HCT116 (cell line): Measurements from ENCODE around the gene ALK.

Experiments
- CBX3 ChIP-seq: IDR thresholded peaks from 2 replicates; pipeline ENCODE4 v1.6.1; 2012; ENCODE audit warnings: low read depth
- EZH2 ChIP-seq: fragments of 200-600 bp; sonication (generic); IDR thresholded peaks from 2 replicates; pipeline ENCODE4 v1.6.1; 2017; ENCODE audit warnings: antibody characterized with exemption, mixed run types
- FOSL1 ChIP-seq: IDR thresholded peaks from 2 replicates; pipeline ENCODE4 v1.6.1; 2012; ENCODE audit warnings: low read depth
- MAX ChIP-seq: IDR thresholded peaks from 2 replicates; pipeline ENCODE4 v1.6.1; 2012
- POLR2A ChIP-seq: IDR thresholded peaks from 2 replicates; pipeline ENCODE4 v1.7.0; 2011; ENCODE audit warnings: borderline replicate concordance; ENCODE audit not compliant: insufficient read depth, insufficient read length; ENCODE audit errors: extremely low read depth
- POLR2AphosphoS5 ChIP-seq: IDR thresholded peaks from 2 replicates; pipeline ENCODE4 v1.6.1; 2011; ENCODE audit warnings: mild to moderate bottlenecking, low read depth, low read length, moderate library complexity
- TF ChIP-seq, protein P1 (sequence below), 3 experiments: fragments of 200-600 bp in 1 of 3; sonication (generic) in 1 of 3; IDR thresholded peaks in 2 of 3; conservative IDR thresholded peaks in 1 of 3; 2 replicates each; pipeline ENCODE4 v1.5.1; 2012 to 2017; ENCODE audit warnings: low read depth in 2 of 3, low read length in 2 of 3, antibody characterized with exemption in 1 of 3, borderline replicate concordance in 1 of 3, control low read depth in 1 of 3, mild to moderate bottlenecking in 1 of 3, mixed read lengths in 1 of 3, mixed run types in 1 of 3, moderate library complexity in 1 of 3; ENCODE audit not compliant: insufficient read depth in 1 of 3

DNA sequence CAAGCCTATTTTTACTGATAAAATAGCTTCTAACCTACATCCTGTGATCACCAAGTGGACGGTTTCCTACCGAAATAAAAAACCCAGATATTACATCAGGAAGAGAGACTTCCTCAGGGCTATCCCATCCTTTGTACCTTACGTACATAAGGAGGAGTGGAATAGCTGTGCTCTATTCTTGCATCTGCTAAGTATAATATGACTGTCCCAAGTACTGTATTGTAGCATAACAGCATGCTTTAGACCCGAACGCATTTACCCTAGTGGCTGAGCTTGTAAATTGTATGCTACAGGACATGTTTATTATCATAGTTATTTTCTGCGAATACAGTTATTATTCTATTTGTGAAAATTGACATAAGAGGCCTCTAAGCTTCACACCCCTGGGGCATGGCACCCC, 503.8 kb downstream of the ALK start:
- TF ChIP-seq POLR2AphosphoS5 (no peak), MAX (no peak), CBX3 (no peak), FOSL1 (no peak), EZH2 (no peak), POLR2A (no peak)
- TF ChIP-seq, protein P1, sequence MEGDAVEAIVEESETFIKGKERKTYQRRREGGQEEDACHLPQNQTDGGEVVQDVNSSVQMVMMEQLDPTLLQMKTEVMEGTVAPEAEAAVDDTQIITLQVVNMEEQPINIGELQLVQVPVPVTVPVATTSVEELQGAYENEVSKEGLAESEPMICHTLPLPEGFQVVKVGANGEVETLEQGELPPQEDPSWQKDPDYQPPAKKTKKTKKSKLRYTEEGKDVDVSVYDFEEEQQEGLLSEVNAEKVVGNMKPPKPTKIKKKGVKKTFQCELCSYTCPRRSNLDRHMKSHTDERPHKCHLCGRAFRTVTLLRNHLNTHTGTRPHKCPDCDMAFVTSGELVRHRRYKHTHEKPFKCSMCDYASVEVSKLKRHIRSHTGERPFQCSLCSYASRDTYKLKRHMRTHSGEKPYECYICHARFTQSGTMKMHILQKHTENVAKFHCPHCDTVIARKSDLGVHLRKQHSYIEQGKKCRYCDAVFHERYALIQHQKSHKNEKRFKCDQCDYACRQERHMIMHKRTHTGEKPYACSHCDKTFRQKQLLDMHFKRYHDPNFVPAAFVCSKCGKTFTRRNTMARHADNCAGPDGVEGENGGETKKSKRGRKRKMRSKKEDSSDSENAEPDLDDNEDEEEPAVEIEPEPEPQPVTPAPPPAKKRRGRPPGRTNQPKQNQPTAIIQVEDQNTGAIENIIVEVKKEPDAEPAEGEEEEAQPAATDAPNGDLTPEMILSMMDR (IDR thresholded peaks at IDR 0.05 in 2 of 3, conservative IDR thresholded peaks at IDR 0.05 in 1 of 3; ENCODE audit: borderline replicate concordance in 1 of 3, insufficient read depth in 1 of 3, low read depth in 2 of 3, low read length in 2 of 3), result peak in 2 of 3 experiments; percentile 14 to 33; a peak in 2 of 6 replicates
